Choroid plexus epithelial cell (primary cell): ENCODE measurements around the gene CCSER1.

ENCODE experiments used
- DNase-seq: peaks from one replicate; pipeline ENCODE4 v3.0.0-alpha.2; 2010; ENCODE audit warnings: low read depth
- H3K4me3 ChIP-seq: 2 replicates; pipeline ENCODE4 v1.5.1; 2011; ENCODE audit warnings: low read depth, mild to moderate bottlenecking, control low read depth, low read length, moderate library complexity
- CTCF ChIP-seq: conservative IDR thresholded peaks from 2 replicates; pipeline ENCODE4 v1.5.1; 2011; ENCODE audit warnings: low read depth, mild to moderate bottlenecking, control low read depth, inconsistent platforms, low read length, moderate library complexity

The CCSER1 gene

GRCh38 chr4:90580326-90580725, 453.1 kb downstream of the CCSER1 start:
- DNase-seq, result no peak
- no peak overlapping the region for H3K4me3 ChIP-seq
- no peak for TF ChIP-seq CTCF

- no peak overlapping the region for H3K4me3 ChIP-seq
- DNase-seq, result no peak
- TF ChIP-seq CTCF, result no peak
These were observed 454.9 kb downstream of the CCSER1 start for GRCh38 chr4:90582087-90582486.

GRCh38 chr4:90584051-90584450, 456.9 kb downstream of the CCSER1 start:
- no peak for TF ChIP-seq CTCF
- DNase-seq, result no peak

GRCh38 chr4:90585961-90586360, 458.8 kb downstream of the CCSER1 start:
- H3K4me3 ChIP-seq, result no peak overlapping the region
- TF ChIP-seq CTCF, result no peak
- DNase-seq, result no peak

More at GRCh38 chr4:90584051-90584450, 456.9 kb downstream of the CCSER1 start:
- H3K4me3 ChIP-seq, result no peak overlapping the region

GRCh38 chr4:90586799-90587198, 459.6 kb downstream of the CCSER1 start:
- no peak for TF ChIP-seq CTCF
- no peak overlapping the region for H3K4me3 ChIP-seq
- DNase-seq, result no peak

- no peak for DNase-seq
- H3K4me3 ChIP-seq, result no peak overlapping the region
- no peak for TF ChIP-seq CTCF
These were observed 470.7 kb downstream of the CCSER1 start for GRCh38 chr4:90597927-90598326.

GRCh38 chr4:90598741-90599140, 471.5 kb downstream of the CCSER1 start:
- TF ChIP-seq CTCF, result no peak
- no peak overlapping the region for H3K4me3 ChIP-seq
- DNase-seq, result no peak
